Endothelial cell of umbilical vein (primary cell): ENCODE data around the gene NODAL. TPM values are rescaled to one million over a fixed set of nuclear protein-coding genes. Genes with fewer than 3 reads are reported as not detected.

Experiments used
- BruUV-seq: library from RNA; stranded (reverse); fragments of 400-500 nt; replicated peaks from 2 replicates; lab custom pipeline; 2021; lab: Mats Ljungman, UMichigan
- CTCF ChIA-PET: fragments of 300-600, 350-600 bp; sonication (Branson Sonifier 250); formaldehyde crosslinking; loops from one replicate; lab custom pipeline; 2021; ENCODE audit warnings: antibody characterized with exemption, inconsistent platforms; lab: Charles Lee
- POLR2A ChIA-PET: fragments of 300-600, 350-600 bp; sonication (Branson Sonifier 250); formaldehyde crosslinking; loops from one replicate; lab custom pipeline; 2021; ENCODE audit warnings: antibody characterized with exemption, inconsistent platforms; lab: Charles Lee
- DNase-seq: peaks from one replicate; pipeline ENCODE4 v3.0.0-alpha.2; 2011; ENCODE audit warnings: low read depth, low spot score
- FAIRE-seq: peaks from 2 replicates; lab custom pipeline; 2011; peaks lifted over from hg19 to GRCh38; lab: Jason Lieb, UNC
- H2AFZ ChIP-seq: 2 replicates; pipeline ENCODE4 v1.6.0; 2012; ENCODE audit warnings: low read depth, low read length, control low read depth, inconsistent platforms
- H3K27ac ChIP-seq: 2 replicates; pipeline ENCODE4 v1.5.1; 2011; ENCODE audit warnings: low read depth, mild to moderate bottlenecking, control low read depth, low read length, moderate library complexity; ENCODE audit not compliant: insufficient read depth
- H3K27me3 ChIP-seq, 2 experiments: 2 replicates each; pipeline versions ENCODE4 v1.6.0 to v1.6.1; 2011; ENCODE audit warnings: low read length in 2 of 2, mixed read lengths in 1 of 2; ENCODE audit not compliant: control insufficient read depth in 2 of 2, insufficient read depth in 2 of 2
- H3K36me3 ChIP-seq, 2 experiments: 2 replicates in 1 of 2; 3 replicates in 1 of 2; pipeline ENCODE4 v1.5.1; 2011; ENCODE audit warnings: low read length in 2 of 2, mild to moderate bottlenecking in 1 of 2, moderate library complexity in 1 of 2; ENCODE audit not compliant: control insufficient read depth in 2 of 2, insufficient read depth in 2 of 2; ENCODE audit errors: extremely low read depth in 1 of 2
- H3K4me1 ChIP-seq: 3 replicates; pipeline ENCODE4 v1.5.1; 2011; ENCODE audit warnings: mild to moderate bottlenecking, low read length; ENCODE audit not compliant: control insufficient read depth, insufficient read depth; ENCODE audit errors: extremely low read depth
- H3K4me2 ChIP-seq: 2 replicates; pipeline ENCODE4 v1.6.1; 2011; ENCODE audit warnings: low read length, control low read depth, mixed read lengths; ENCODE audit not compliant: insufficient read depth
- H3K4me3 ChIP-seq, 3 experiments: fragments of 200-600 bp in 1 of 3; sonication (generic), shearing (Covaris generic) in 1 of 3; replicated peaks in 1 of 3; 2 replicates each; pipeline ENCODE4 v1.5.1; 2011 to 2016; ENCODE audit warnings: control low read depth in 3 of 3, low read length in 3 of 3, mild to moderate bottlenecking in 2 of 3, inconsistent platforms in 1 of 3, low read depth in 1 of 3, moderate library complexity in 1 of 3; ENCODE audit not compliant: insufficient read depth in 1 of 3
- H3K79me2 ChIP-seq: 2 replicates; pipeline ENCODE4 v1.6.0; 2012; ENCODE audit warnings: low read length, inconsistent platforms; ENCODE audit not compliant: control insufficient read depth, insufficient read depth
- H3K9ac ChIP-seq: replicated peaks from 2 replicates; pipeline ENCODE3; 2011; ENCODE audit warnings: low read length, control low read depth; ENCODE audit not compliant: insufficient read depth; ENCODE audit errors: extremely low read depth
- H3K9me1 ChIP-seq: replicated peaks from 3 replicates; pipeline ENCODE4 v1.6.0; 2011; ENCODE audit warnings: mild to moderate bottlenecking, low read length; ENCODE audit not compliant: control insufficient read depth, insufficient read depth; ENCODE audit errors: extremely low read depth
- H3K9me3 ChIP-seq: replicated peaks from 2 replicates; pipeline ENCODE4 v1.5.1; 2012; ENCODE audit warnings: low read length, inconsistent platforms; ENCODE audit not compliant: control insufficient read depth, insufficient read depth
- H4K20me1 ChIP-seq: replicated peaks from 2 replicates; pipeline ENCODE3; 2011; ENCODE audit warnings: mild to moderate bottlenecking, low read length; ENCODE audit not compliant: control insufficient read depth, insufficient read depth; ENCODE audit errors: extremely low read depth
- EZH2 ChIP-seq: IDR thresholded peaks from 2 replicates; pipeline ENCODE4 v1.6.1; 2012; ENCODE audit warnings: borderline replicate concordance, low read depth, mild to moderate bottlenecking, moderate library complexity, low read length, inconsistent platforms; ENCODE audit not compliant: severe bottlenecking
- FOS ChIP-seq: IDR thresholded peaks from 2 replicates; pipeline ENCODE4 v1.6.1; 2011; ENCODE audit warnings: mild to moderate bottlenecking, low read length, moderate library complexity, borderline replicate concordance; ENCODE audit not compliant: insufficient read depth
- GATA2 ChIP-seq: IDR thresholded peaks from 2 replicates; pipeline ENCODE4 v1.7.0; 2011; ENCODE audit warnings: low read depth, mild to moderate bottlenecking, moderate library complexity, mixed read lengths, low read length; ENCODE audit not compliant: insufficient read length, insufficient read depth
- JUN ChIP-seq: IDR thresholded peaks from 2 replicates; pipeline ENCODE4 v1.6.1; 2011; ENCODE audit warnings: borderline replicate concordance, low read depth; ENCODE audit not compliant: insufficient read length, insufficient read depth
- MAX ChIP-seq: IDR thresholded peaks from 2 replicates; pipeline ENCODE4 v1.6.1; 2011; ENCODE audit not compliant: insufficient read depth, insufficient read length
- MYC ChIP-seq: IDR thresholded peaks from one replicate; pipeline ENCODE4 v1.6.1; 2011; ENCODE audit warnings: mild to moderate bottlenecking, low read depth, low read length
- POLR2A ChIP-seq: IDR thresholded peaks from 2 replicates; pipeline ENCODE4 v1.6.1; 2012; ENCODE audit warnings: low read depth, mild to moderate bottlenecking, control low read depth, low read length
- POLR2AphosphoS5 ChIP-seq: IDR thresholded peaks from 2 replicates; pipeline ENCODE4 v1.6.1; 2012; ENCODE audit warnings: low read depth, mild to moderate bottlenecking, control low read depth, low read length, moderate library complexity; ENCODE audit not compliant: insufficient read depth
- dilution Hi-C: fragments of 300-500 bp; cut with MboI; formaldehyde crosslinking; loops from one replicate; pipeline ENCODE4 v1.15.0; 2019; ENCODE audit warnings: low sequenced_read_pairs; ENCODE audit not compliant: extremely low pct_ligation_motif_present
- intact Hi-C: fragments of 100-400 bp; cut with micrococcal nuclease; formaldehyde crosslinking; loops from one replicate; pipeline ENCODE4 v1.10.0; 2022
- polyA plus RNA-seq, 4 experiments: library from polyadenylated mRNA; depleted of rRNA in 3 of 4; stranded (reverse) in 3 of 4; unstranded in 1 of 4; fragments of >200 nt; gene quantifications; 2 replicates each; pipeline versions ENCODE4 v1.2.1 to v1.2.3, GENCODE V29; 2011 to 2012; ENCODE audit warnings: missing spikeins in 1 of 4
- total RNA-seq: library from RNA; stranded (reverse); gene quantifications from 2 replicates; pipeline ENCODE4 v1.2.3, GENCODE V29; 2021
- TF ChIP-seq, protein P1 (sequence below), 2 donors: IDR thresholded peaks; 1 replicate in 1 of 2; 2 replicates in 1 of 2; pipeline ENCODE4 v1.5.1; 2011; ENCODE audit warnings: low read length in 2 of 2, mild to moderate bottlenecking in 2 of 2, moderate library complexity in 2 of 2, control low read depth in 1 of 2, inconsistent platforms in 1 of 2, low read depth in 1 of 2; ENCODE audit not compliant: insufficient read depth in 1 of 2; ENCODE audit errors: extremely low read depth in 1 of 2

Gene NODAL
- total and polyA plus RNA-seq, 2 donors (not counting 3 experiments of a cell fraction or from before 2014, with no cell fraction given): not detected

DNA sequence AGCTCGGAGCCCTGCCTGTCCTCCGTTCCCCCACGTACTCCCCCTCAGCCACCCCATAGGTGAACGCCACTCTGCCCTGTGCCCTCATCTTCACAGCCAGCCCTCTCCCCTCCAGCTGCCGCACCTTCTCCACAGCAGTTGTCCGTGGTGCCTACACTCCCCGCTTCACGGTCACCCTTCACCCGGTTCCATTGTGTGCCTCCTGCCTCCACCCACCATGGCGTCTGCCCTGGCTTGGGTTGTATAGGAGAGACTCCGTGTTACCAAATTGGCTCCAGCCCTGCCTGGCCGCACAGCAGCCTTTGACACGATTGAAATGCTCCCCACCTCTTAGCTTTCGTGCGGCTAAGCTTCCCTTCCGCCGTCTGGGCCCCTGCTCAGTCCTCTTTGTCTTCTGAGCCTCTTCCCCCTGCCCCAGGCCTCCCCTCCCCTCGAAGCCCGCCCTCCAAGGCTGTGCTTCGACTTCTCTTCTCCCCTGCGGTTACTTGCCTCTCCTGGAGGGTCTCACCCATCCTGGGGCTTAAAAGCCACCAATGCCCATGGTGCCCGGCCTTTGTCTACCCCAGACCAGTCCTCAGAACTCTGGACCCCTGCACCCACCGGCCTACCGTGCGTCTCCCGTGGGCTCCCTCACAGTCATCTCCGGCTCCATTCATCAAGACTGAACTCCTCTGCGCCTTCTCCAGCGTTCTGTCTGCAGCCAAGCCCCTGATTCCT is 18.5 kb upstream of the NODAL start:
- Histone ChIP-seq H3K4me1 (no peaks in the 10 kb centered on the region), H3K79me2 (no peaks in the 10 kb centered on the region), H3K9ac (no peak overlapping the region), H3K36me3 (no peaks in the 10 kb centered on the region), H4K20me1 (no peaks in the 10 kb centered on the region), H3K4me3 (no peak overlapping the region), H2AFZ (no peak overlapping the region), H3K9me3 (no peaks in the 10 kb centered on the region), H3K9me1 (no peaks in the 10 kb centered on the region), H3K4me2 (no peak overlapping the region), H3K27me3 (peaks cover 10 to 13% of the 10 kb centered on the region in 2 experiments), H3K27ac (no peak overlapping the region)
- no TSS peak for BruUV-seq
- TF ChIP-seq EZH2: no peak
- TF ChIP-seq, protein P1, sequence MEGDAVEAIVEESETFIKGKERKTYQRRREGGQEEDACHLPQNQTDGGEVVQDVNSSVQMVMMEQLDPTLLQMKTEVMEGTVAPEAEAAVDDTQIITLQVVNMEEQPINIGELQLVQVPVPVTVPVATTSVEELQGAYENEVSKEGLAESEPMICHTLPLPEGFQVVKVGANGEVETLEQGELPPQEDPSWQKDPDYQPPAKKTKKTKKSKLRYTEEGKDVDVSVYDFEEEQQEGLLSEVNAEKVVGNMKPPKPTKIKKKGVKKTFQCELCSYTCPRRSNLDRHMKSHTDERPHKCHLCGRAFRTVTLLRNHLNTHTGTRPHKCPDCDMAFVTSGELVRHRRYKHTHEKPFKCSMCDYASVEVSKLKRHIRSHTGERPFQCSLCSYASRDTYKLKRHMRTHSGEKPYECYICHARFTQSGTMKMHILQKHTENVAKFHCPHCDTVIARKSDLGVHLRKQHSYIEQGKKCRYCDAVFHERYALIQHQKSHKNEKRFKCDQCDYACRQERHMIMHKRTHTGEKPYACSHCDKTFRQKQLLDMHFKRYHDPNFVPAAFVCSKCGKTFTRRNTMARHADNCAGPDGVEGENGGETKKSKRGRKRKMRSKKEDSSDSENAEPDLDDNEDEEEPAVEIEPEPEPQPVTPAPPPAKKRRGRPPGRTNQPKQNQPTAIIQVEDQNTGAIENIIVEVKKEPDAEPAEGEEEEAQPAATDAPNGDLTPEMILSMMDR (IDR thresholded peaks at IDR 0.05; ENCODE audit: extremely low read depth in 1 of 2, insufficient read depth in 1 of 2, low read depth in 1 of 2, low read length in 2 of 2): no peak
- no peak for TF ChIP-seq MYC
- TF ChIP-seq MAX: no peak
- TF ChIP-seq FOS: no peak
- TF ChIP-seq POLR2AphosphoS5: no peak
- no peak for TF ChIP-seq GATA2
- no peak for TF ChIP-seq POLR2A
- TF ChIP-seq JUN: no peak
- intact Hi-C loops (loop anchor here (10.0 kb wide), 1 partner anchor 425 kb away; the partner anchor contains the start of gene PCBD1), dilution Hi-C loops (no loop called here)
- FAIRE-seq (no peak), DNase-seq (no peak)
- ChIA-PET POLR2A (no interaction called here), CTCF (interaction anchor here (1.2 to 7.7 kb wide), 9 partner anchors 12 to 244 kb away, joined by 4 to 196 read pairs (median 11); no protein-coding TSS in a partner anchor)
